ENCODE data around the gene SHB.

DNA sequence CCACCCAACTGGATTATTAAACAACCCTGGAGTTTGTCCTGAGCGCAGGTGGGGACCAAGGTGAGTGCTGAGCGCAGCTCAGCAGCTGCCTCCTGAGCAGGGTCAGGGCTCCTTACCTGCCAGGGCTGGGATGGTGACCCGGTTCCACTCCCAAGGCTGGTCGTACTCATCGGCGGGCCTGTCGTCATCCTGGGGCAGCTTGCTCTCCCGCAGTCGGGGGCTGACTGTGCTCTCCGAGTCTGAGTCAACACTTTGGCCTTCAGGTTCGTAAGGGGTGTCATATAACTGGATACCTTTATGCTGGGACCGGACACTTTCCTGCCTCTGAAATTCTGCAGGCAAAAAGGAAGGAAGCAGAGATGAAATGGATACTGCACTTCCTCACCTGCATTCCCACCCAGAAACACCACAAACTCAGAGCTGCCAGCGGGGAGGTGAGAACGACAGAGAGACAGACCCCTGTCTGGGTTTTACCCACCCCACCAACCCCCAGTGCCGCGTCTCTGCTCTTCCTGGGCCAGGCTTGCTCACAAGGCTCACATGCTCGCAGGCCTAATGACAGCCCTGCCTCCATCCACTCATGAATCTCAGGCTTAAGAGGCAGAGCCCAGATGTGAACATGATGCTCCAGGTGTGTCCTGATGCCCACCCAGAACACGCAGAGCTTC lies 94.4 kb downstream of the SHB start:
- TF ChIP-seq EP300 (IDR thresholded peaks at IDR 0.05) = no peak
- TF ChIP-seq, protein P1, sequence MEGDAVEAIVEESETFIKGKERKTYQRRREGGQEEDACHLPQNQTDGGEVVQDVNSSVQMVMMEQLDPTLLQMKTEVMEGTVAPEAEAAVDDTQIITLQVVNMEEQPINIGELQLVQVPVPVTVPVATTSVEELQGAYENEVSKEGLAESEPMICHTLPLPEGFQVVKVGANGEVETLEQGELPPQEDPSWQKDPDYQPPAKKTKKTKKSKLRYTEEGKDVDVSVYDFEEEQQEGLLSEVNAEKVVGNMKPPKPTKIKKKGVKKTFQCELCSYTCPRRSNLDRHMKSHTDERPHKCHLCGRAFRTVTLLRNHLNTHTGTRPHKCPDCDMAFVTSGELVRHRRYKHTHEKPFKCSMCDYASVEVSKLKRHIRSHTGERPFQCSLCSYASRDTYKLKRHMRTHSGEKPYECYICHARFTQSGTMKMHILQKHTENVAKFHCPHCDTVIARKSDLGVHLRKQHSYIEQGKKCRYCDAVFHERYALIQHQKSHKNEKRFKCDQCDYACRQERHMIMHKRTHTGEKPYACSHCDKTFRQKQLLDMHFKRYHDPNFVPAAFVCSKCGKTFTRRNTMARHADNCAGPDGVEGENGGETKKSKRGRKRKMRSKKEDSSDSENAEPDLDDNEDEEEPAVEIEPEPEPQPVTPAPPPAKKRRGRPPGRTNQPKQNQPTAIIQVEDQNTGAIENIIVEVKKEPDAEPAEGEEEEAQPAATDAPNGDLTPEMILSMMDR (IDR thresholded peaks at IDR 0.05) = no peak
- no peak for TF ChIP-seq POLR2AphosphoS5 (IDR thresholded peaks at IDR 0.05)
- TF ChIP-seq POLR2A (IDR thresholded peaks at IDR 0.05) = no peak
